Endodermal cell (in vitro differentiated cells): ENCODE results near the gene JARID2. TPM values are rescaled to one million over a fixed set of nuclear protein-coding genes. Genes with fewer than 3 reads are reported as not detected.

ENCODE experiments used
- DNase-seq: peaks from one replicate; pipeline ENCODE4 v3.0.0-alpha.2; 2017
- H3K27ac ChIP-seq: 2 replicates; pipeline ENCODE4 v1.5.1; 2013; ENCODE audit warnings: mild to moderate bottlenecking, low read depth, low read length, moderate library complexity
- H3K27me3 ChIP-seq: 2 replicates; pipeline ENCODE4 v1.6.1; 2013; ENCODE audit warnings: mild to moderate bottlenecking, low read length, moderate library complexity; ENCODE audit not compliant: insufficient read depth, control insufficient read depth, poor library complexity, severe bottlenecking
- H3K36me3 ChIP-seq: 2 replicates; pipeline ENCODE4 v1.7.0; 2013; ENCODE audit warnings: mild to moderate bottlenecking, low read length, moderate library complexity; ENCODE audit not compliant: control insufficient read depth, insufficient read depth
- H3K4me1 ChIP-seq: one replicate; pipeline ENCODE4 v1.7.0; 2013; ENCODE audit warnings: low read length; ENCODE audit not compliant: control insufficient read depth, insufficient read depth
- H3K4me3 ChIP-seq: 2 replicates; pipeline ENCODE4 v1.5.1; 2013; ENCODE audit warnings: mild to moderate bottlenecking, low read length, moderate library complexity
- H3K9ac ChIP-seq: 2 replicates; pipeline ENCODE4 v1.6.1; 2013; ENCODE audit warnings: mild to moderate bottlenecking, low read length, moderate library complexity; ENCODE audit not compliant: poor library complexity, severe bottlenecking; ENCODE audit errors: extremely low read depth
- H3K9me3 ChIP-seq: 2 replicates; pipeline ENCODE4 v1.6.1; 2013; ENCODE audit warnings: mild to moderate bottlenecking, low read length, moderate library complexity; ENCODE audit not compliant: control insufficient read depth
- H3K27ac Mint-ChIP-seq: 2 replicates; pipeline ENCODE4 v1.8.0; 2020; ENCODE audit warnings: mixed read lengths
- H3K27me3 Mint-ChIP-seq: 2 replicates; pipeline ENCODE4 v1.8.0; 2021; ENCODE audit warnings: mild to moderate bottlenecking, mixed read lengths; ENCODE audit not compliant: insufficient read depth
- H3K36me3 Mint-ChIP-seq: 2 replicates; pipeline ENCODE4 v1.8.0; 2020; ENCODE audit warnings: low read depth, mixed read lengths
- H3K4me1 Mint-ChIP-seq: 2 replicates; pipeline ENCODE4 v1.8.0; 2020; ENCODE audit warnings: mixed read lengths
- H3K4me3 Mint-ChIP-seq: 2 replicates; pipeline ENCODE4 v1.8.0; 2020; ENCODE audit warnings: mild to moderate bottlenecking, moderate library complexity, mixed read lengths
- H3K9me3 Mint-ChIP-seq: 2 replicates; pipeline ENCODE4 v1.8.0; 2020; ENCODE audit warnings: mild to moderate bottlenecking, mixed read lengths
- WGBS, 2 experiments: methylation state at CpG; one replicate each; pipeline versions ENCODE4 v1.1.5 to v1.1.7; 2013; ENCODE audit warnings: missing lambda C conversion rate in 2 of 2, mixed read lengths in 1 of 2; ENCODE audit not compliant: insufficient coverage in 1 of 2, insufficient read length in 1 of 2; 5-methylcytosine and 5-hydroxymethylcytosine counted together
- total RNA-seq, 2 donors: library from RNA; stranded (reverse); fragmentation: NEBNext Ultra II Directional in 1 of 2; extraction: Animal tissue kit (Norgen Biotek cat#: 25700) in 1 of 2; gene quantifications; 2 replicates in 1 of 2; 3 replicates in 1 of 2; pipeline ENCODE4 v1.2.1, GENCODE V29; 2021
- TF ChIP-seq, protein P1 (sequence below): fragments of 200-600 bp; sonication (generic); conservative IDR thresholded peaks from 2 replicates; pipeline ENCODE4 v1.5.0; 2021; ENCODE audit warnings: antibody characterized with exemption, mild to moderate bottlenecking

JARID2 gene
- total RNA-seq, 2 donors from 2014 or later, result 42.5 to 77.0 TPM

DNA sequence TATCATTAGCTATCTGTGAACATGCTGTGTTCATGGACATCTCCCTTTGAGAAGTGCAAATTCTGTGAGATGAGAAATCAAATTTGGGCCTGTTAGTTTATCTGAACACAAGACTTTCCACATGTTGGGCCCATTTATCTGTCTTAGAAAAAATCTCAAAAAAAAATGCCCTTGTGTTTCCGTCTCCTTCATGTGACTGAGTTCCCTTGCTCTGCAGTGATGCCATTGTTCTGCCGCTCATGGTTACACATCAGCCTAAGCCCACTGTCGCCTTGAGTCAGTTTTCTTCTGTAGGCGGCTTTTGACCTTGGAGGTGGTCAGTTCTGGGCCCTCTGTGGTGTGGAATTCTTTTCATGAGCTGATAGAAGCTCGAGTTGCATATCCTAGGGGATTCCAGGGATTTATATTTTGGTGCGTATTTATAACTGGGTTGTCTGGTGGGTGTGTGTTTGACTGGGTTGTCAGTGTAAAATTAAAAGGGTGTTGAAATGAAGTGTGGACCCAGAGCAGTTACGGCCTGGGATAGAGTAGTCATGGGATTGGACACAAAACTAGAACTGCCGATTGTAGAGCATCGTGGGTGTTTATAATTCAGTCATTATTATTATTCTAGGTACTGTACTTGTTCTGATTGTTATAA, 156.7 kb downstream of the JARID2 start:
- Histone ChIP-seq H3K27me3 (no peaks in the 10 kb centered on the region), H3K36me3 (no peaks in the 10 kb centered on the region), H3K4me1 (peaks cover 60% of the 10 kb centered on the region), H3K9me3 (no peaks in the 10 kb centered on the region), H3K9ac (no peak overlapping the region), H3K4me3 (no peak overlapping the region), H3K27ac (peak overlapping the region; percentile 14)
- no peak for DNase-seq
- H3K4me3 Mint-ChIP-seq, result peak overlapping the region; percentile 6
- no peaks in the 10 kb centered on the region for H3K27me3 Mint-ChIP-seq
- H3K27ac Mint-ChIP-seq, result peak overlapping the region; percentile 55
- peaks cover 85% of the 10 kb centered on the region for H3K4me1 Mint-ChIP-seq
- H3K9me3 Mint-ChIP-seq, result no peaks in the 10 kb centered on the region
- TF ChIP-seq, protein P1, sequence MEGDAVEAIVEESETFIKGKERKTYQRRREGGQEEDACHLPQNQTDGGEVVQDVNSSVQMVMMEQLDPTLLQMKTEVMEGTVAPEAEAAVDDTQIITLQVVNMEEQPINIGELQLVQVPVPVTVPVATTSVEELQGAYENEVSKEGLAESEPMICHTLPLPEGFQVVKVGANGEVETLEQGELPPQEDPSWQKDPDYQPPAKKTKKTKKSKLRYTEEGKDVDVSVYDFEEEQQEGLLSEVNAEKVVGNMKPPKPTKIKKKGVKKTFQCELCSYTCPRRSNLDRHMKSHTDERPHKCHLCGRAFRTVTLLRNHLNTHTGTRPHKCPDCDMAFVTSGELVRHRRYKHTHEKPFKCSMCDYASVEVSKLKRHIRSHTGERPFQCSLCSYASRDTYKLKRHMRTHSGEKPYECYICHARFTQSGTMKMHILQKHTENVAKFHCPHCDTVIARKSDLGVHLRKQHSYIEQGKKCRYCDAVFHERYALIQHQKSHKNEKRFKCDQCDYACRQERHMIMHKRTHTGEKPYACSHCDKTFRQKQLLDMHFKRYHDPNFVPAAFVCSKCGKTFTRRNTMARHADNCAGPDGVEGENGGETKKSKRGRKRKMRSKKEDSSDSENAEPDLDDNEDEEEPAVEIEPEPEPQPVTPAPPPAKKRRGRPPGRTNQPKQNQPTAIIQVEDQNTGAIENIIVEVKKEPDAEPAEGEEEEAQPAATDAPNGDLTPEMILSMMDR, result no peak
- WGBS, 2 experiments, result 89 to 93% methylated on average over 5 to 9 of the region's 9 CpGs
- no peaks in the 10 kb centered on the region for H3K36me3 Mint-ChIP-seq

DNA sequence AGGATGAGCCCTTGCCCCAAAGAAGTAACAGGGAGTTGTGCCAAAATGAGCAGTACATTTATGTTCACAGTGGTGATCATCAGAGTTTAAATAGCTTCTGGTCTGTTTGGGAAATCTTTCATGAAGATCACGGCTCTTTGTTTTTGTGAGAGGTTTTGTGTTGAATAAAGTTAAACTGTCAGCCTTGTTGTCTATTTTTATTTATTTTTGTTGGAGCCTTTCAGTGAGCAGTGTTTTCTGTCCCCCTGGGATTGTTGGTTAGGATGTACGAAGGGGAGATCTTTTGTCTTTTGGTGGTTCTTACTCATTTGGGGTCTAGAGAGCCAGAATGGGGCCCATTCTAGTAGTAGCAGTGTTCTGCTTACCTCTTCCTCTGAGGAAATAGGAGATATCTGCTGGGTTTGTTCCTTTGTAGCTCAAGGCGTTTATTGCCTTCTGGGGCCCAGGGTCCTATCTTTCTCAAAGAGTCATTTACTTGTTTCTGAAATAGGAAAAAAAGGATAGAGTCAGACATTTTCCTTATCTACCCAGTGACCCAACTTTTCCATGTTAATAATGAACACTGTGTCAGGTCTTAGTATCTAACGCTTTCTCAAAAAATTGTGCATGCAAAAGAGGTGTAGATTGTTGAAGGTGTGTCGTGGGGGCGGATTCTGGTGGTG, 157.4 kb downstream of the JARID2 start:
- Mint-ChIP-seq H3K27me3 (no peaks in the 10 kb centered on the region), H3K4me3 (peak overlapping the region; percentile 6), H3K4me1 (peaks cover 91% of the 10 kb centered on the region), H3K27ac (peak overlapping the region; percentile 80), H3K36me3 (no peaks in the 10 kb centered on the region), H3K9me3 (no peaks in the 10 kb centered on the region)
- TF ChIP-seq, protein P1, result no peak
- Histone ChIP-seq H3K9me3 (no peaks in the 10 kb centered on the region), H3K4me3 (no peak overlapping the region), H3K4me1 (peaks cover 60% of the 10 kb centered on the region), H3K9ac (no peak overlapping the region), H3K36me3 (no peaks in the 10 kb centered on the region), H3K27me3 (no peaks in the 10 kb centered on the region), H3K27ac (no peak overlapping the region)
- 93 to 100% methylated on average over 2 to 6 of the region's 6 CpGs for WGBS, 2 experiments
- DNase-seq, result no peak

DNA sequence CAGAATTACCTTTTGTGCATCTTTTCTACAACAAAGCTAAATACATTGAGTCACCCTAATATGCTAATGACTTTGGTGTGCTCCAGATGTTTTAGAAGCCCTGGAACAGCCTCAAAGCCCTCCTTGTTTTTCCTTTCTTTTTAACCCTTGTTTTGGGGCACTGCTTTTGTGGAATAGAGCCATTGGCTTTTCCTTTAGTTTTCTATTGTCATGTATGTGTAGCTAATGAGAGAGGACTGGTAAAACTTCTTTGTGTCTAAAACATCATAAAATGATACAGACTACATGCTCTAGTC, 158.8 kb downstream of the JARID2 start:
- no peak overlapping the region for H3K27ac Mint-ChIP-seq
- Histone ChIP-seq H3K36me3 (no peaks in the 10 kb centered on the region), H3K27me3 (no peaks in the 10 kb centered on the region), H3K4me1 (peaks cover 59% of the 10 kb centered on the region), H3K4me3 (no peak overlapping the region), H3K27ac (peak overlapping the region; percentile 67), H3K9me3 (no peaks in the 10 kb centered on the region), H3K9ac (no peak overlapping the region)
- no peak overlapping the region for H3K4me3 Mint-ChIP-seq
- H3K9me3 Mint-ChIP-seq, result no peaks in the 10 kb centered on the region
- H3K36me3 Mint-ChIP-seq, result no peaks in the 10 kb centered on the region
- TF ChIP-seq, protein P1, result no peak
- no peaks in the 10 kb centered on the region for H3K27me3 Mint-ChIP-seq
- DNase-seq, result no peak
- peaks cover 89% of the 10 kb centered on the region for H3K4me1 Mint-ChIP-seq
